PFSK-1 (cell line): Measurements from ENCODE around the gene PRKCQ.

ENCODE experiments used
- POLR2AphosphoS5 ChIP-seq: IDR thresholded peaks from 2 replicates; pipeline ENCODE4 v1.6.1; 2012; ENCODE audit warnings: low read depth, mild to moderate bottlenecking, control low read depth, low read length, moderate library complexity
- REST ChIP-seq, 2 experiments: IDR thresholded peaks; 2 replicates each; pipeline versions ENCODE4 v1.6.1 to v1.8.0; 2011 to 2012; ENCODE audit warnings: low read depth in 2 of 2, low read length in 2 of 2, control low read depth in 1 of 2, inconsistent platforms in 1 of 2, mild to moderate bottlenecking in 1 of 2, moderate library complexity in 1 of 2; ENCODE audit not compliant: insufficient read depth in 1 of 2
- SIN3A ChIP-seq: IDR thresholded peaks from 2 replicates; pipeline ENCODE4 v1.6.1; 2012; ENCODE audit warnings: mild to moderate bottlenecking, low read length, moderate library complexity, borderline replicate concordance; ENCODE audit not compliant: insufficient read depth
- TAF1 ChIP-seq: IDR thresholded peaks from 2 replicates; pipeline ENCODE4 v1.6.1; 2012; ENCODE audit warnings: low read length, control low read depth, borderline replicate concordance; ENCODE audit not compliant: insufficient read depth

DNA sequence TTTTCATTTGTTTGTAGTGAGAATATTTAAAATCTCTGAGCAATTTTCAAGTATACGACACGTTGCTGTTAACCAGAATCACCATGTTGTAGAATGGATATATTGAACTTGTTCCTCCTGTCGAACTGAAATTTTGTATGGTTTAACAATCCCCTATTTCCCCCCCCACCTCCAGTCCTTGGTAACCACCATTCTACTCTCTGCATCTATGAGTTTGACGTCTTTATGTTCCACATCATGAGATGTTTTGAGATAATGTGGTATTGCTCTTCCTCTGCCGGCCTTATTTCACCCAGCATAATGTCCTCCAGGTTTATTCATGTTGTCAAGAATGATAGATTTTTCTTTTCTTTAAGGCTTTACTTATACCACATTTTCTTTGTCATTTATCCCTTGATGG is 17.4 kb upstream of the PRKCQ start:
- TF ChIP-seq SIN3A (no peak), POLR2AphosphoS5 (no peak), REST (IDR thresholded peaks at IDR 0.05; ENCODE audit: insufficient read depth in 1 of 2, low read depth in 2 of 2, low read length in 2 of 2) (no peak), TAF1 (no peak)
